ENCODE results near the gene HSPD1.
"Not testable (repeated sequence)": the region's sequence is repeated elsewhere in the genome, so short reads cannot be mapped to it uniquely, and the experiment has no call there.

Gene HSPD1

DNA sequence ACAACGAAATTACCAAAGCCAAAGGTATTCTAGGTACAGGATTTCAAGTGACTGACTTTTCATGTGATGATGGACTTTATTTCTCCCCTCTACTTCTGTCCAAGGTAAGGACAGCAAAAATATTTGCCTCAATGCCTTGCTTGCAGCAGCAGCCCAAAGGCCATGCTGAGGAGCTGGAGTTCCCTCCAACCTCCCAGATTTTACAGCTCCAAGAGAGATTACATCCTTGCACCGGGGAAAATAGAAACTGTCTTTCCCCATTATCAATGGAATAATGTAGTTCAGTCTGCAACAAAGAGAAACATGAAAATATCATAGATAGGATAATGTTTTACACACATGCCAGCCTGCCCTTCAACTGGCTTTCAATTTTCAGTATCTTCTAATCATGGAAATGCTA is 13.5 kb downstream of the HSPD1 start:
- H3K4me3 ChIP-seq (ENCODE audit: control insufficient read depth, low read depth, low read length), result no peak overlapping the region
- no peak for TF ChIP-seq CTCF (IDR thresholded peaks at IDR 0.05; ENCODE audit: control insufficient read depth, insufficient read depth, low read depth, low read length, missing control alignments)
- DNase-seq (ENCODE audit: low read depth), result no peak

DNA sequence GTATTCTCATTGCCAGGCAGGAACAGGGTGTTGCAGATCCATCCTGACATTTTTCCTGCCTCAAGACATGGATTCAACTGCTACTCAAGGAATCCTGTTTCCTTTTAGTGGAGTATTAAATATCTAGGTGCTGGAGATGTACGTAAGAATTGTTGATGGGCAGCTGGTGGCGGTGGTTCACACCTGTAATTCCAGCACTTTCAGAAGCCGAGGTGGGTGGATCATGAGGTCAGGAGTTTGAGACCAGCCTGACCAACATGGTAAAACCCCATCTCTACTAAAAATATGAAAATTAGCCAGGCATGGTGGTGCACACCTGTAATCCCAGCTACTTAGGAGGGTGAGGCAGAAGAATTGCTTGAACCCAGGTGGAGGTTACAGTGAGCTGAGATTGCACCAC is 15.4 kb downstream of the HSPD1 start:
- not testable (repeated sequence) for H3K4me3 ChIP-seq (ENCODE audit: control insufficient read depth, low read depth, low read length); DNase-seq (ENCODE audit: low read depth)

- no peak overlapping the region for H3K4me3 ChIP-seq (ENCODE audit: control insufficient read depth, low read depth, low read length)
- no peak for DNase-seq (ENCODE audit: low read depth)
- TF ChIP-seq CTCF (IDR thresholded peaks at IDR 0.05; ENCODE audit: control insufficient read depth, insufficient read depth, low read depth, low read length, missing control alignments), result no peak
These were observed 19.2 kb downstream of the HSPD1 start for GRCh38 chr2:197480165-197481036.

GRCh38 chr2:197477797-197478196 is 21.8 kb downstream of the HSPD1 start:
- H3K4me3 ChIP-seq (ENCODE audit: control insufficient read depth, low read depth, low read length), result no peak overlapping the region
- TF ChIP-seq CTCF (IDR thresholded peaks at IDR 0.05; ENCODE audit: control insufficient read depth, insufficient read depth, low read depth, low read length, missing control alignments), result no peak

GRCh38 chr2:197472166-197472565 is 27.5 kb downstream of the HSPD1 start:
- TF ChIP-seq CTCF (IDR thresholded peaks at IDR 0.05; ENCODE audit: control insufficient read depth, insufficient read depth, low read depth, low read length, missing control alignments), result no peak
- no peak overlapping the region for H3K4me3 ChIP-seq (ENCODE audit: control insufficient read depth, low read depth, low read length)
- DNase-seq (ENCODE audit: low read depth), result no peak

More at GRCh38 chr2:197477797-197478196, 21.8 kb downstream of the HSPD1 start:
- no peak for DNase-seq (ENCODE audit: low read depth)

DNA sequence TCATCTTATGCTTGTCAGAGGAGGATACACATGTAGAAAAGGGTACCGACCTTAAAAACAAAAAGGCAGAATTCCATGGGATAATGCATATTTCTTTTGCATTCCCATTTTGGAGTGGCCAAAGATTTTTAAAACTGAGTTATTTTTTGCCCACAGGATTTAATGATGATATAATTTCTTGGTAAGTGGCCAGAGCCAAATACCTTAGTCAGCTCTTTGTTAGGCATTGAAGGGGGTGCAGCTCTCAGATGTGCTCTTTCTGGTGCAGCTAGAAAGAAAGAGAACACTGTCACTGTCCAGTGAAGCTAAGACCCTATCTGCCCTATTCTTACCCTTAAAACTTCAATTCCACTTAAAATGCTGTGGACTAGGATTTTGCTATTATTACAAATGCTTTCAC is 35.5 kb downstream of the HSPD1 start:
- no peak for TF ChIP-seq CTCF (IDR thresholded peaks at IDR 0.05; ENCODE audit: control insufficient read depth, insufficient read depth, low read depth, low read length, missing control alignments)
- no peak for DNase-seq (ENCODE audit: low read depth)
- no peak overlapping the region for H3K4me3 ChIP-seq (ENCODE audit: control insufficient read depth, low read depth, low read length)

- TF ChIP-seq CTCF (IDR thresholded peaks at IDR 0.05; ENCODE audit: control insufficient read depth, insufficient read depth, low read depth, low read length, missing control alignments), result no peak
- no peak for DNase-seq (ENCODE audit: low read depth)
- no peak overlapping the region for H3K4me3 ChIP-seq (ENCODE audit: control insufficient read depth, low read depth, low read length)
These were observed 38.6 kb downstream of the HSPD1 start for GRCh38 chr2:197461057-197461456.
